H9 (cell line): Measurements from ENCODE around the gene SBK1. TPM values are rescaled to one million over a fixed set of nuclear protein-coding genes. Genes with fewer than 3 reads are reported as not detected.

Experiments used
- DNase-seq: peaks from one replicate; pipeline ENCODE4 v3.0.0-alpha.2; 2017
- H2AFZ ChIP-seq: one replicate; pipeline ENCODE4 v1.6.1; 2013; ENCODE audit warnings: mild to moderate bottlenecking, low read length, control low read depth, moderate library complexity
- H2AK5ac ChIP-seq: 2 replicates; pipeline ENCODE4 v1.6.1; 2013; ENCODE audit warnings: low read length, control low read depth, mixed read lengths; ENCODE audit not compliant: insufficient read length
- H2BK120ac ChIP-seq: one replicate; pipeline ENCODE4 v1.6.1; 2013; ENCODE audit warnings: low read depth, mild to moderate bottlenecking, low read length, control low read depth, inconsistent platforms; ENCODE audit not compliant: poor library complexity, severe bottlenecking
- H2BK12ac ChIP-seq: 2 replicates; pipeline ENCODE4 v1.6.1; 2013; ENCODE audit warnings: low read length, control low read depth, mixed read lengths, low read depth; ENCODE audit not compliant: insufficient read length
- H2BK15ac ChIP-seq: 2 replicates; pipeline ENCODE4 v1.6.1; 2013; ENCODE audit warnings: low read depth, low read length, control low read depth
- H2BK20ac ChIP-seq: one replicate; pipeline ENCODE4 v1.6.1; 2013; ENCODE audit warnings: low read depth, mild to moderate bottlenecking, low read length, control low read depth, inconsistent platforms; ENCODE audit not compliant: poor library complexity, severe bottlenecking
- H2BK5ac ChIP-seq: 2 replicates; pipeline ENCODE4 v1.6.1; 2013; ENCODE audit warnings: low read length, control low read depth, mixed read lengths; ENCODE audit not compliant: insufficient read length
- H3K14ac ChIP-seq: 2 replicates; pipeline ENCODE4 v1.6.1; 2013; ENCODE audit warnings: low read length, control low read depth; ENCODE audit not compliant: insufficient read depth
- H3K18ac ChIP-seq: 2 replicates; pipeline ENCODE4 v1.6.1; 2013; ENCODE audit warnings: low read depth, mild to moderate bottlenecking, mixed read lengths, low read length, control low read depth; ENCODE audit not compliant: insufficient read length
- H3K23ac ChIP-seq: 2 replicates; pipeline ENCODE4 v1.6.1; 2013; ENCODE audit warnings: low read length, control low read depth, mixed read lengths, low read depth; ENCODE audit not compliant: insufficient read length
- H3K23me2 ChIP-seq: 2 replicates; pipeline ENCODE4 v1.6.1; 2013; ENCODE audit warnings: low read depth, mild to moderate bottlenecking, mixed read lengths, low read length, control low read depth; ENCODE audit not compliant: insufficient read length, poor library complexity, severe bottlenecking
- H3K27ac ChIP-seq: 2 replicates; pipeline ENCODE4 v1.5.1; 2013; ENCODE audit warnings: low read length, control low read depth, mixed read lengths, low read depth; ENCODE audit not compliant: insufficient read length
- H3K27me3 ChIP-seq: 2 replicates; pipeline ENCODE4 v1.6.1; 2013; ENCODE audit warnings: low read length, control low read depth, inconsistent platforms; ENCODE audit not compliant: insufficient read depth
- H3K4ac ChIP-seq: 2 replicates; pipeline ENCODE4 v1.6.1; 2013; ENCODE audit warnings: low read depth, mild to moderate bottlenecking, control low read depth, inconsistent platforms, low read length, moderate library complexity
- H3K4me1 ChIP-seq: 2 replicates; pipeline ENCODE4 v1.6.1; 2013; ENCODE audit warnings: low read length, control low read depth, inconsistent platforms; ENCODE audit not compliant: insufficient read depth
- H3K4me2 ChIP-seq: 2 replicates; pipeline ENCODE4 v1.6.1; 2013; ENCODE audit warnings: low read length, control low read depth, mixed read lengths; ENCODE audit not compliant: insufficient read length, insufficient read depth
- H3K56ac ChIP-seq: 2 replicates; pipeline ENCODE4 v1.6.1; 2013; ENCODE audit warnings: low read depth, mild to moderate bottlenecking, mixed read lengths, low read length, control low read depth; ENCODE audit not compliant: insufficient read length
- H3K79me1 ChIP-seq: 2 replicates; pipeline ENCODE4 v1.6.1; 2013; ENCODE audit warnings: low read depth, mild to moderate bottlenecking, moderate library complexity, low read length, control low read depth, inconsistent platforms; ENCODE audit not compliant: insufficient read depth, poor library complexity, severe bottlenecking
- H3K79me2 ChIP-seq: 2 replicates; pipeline ENCODE4 v1.6.1; 2013; ENCODE audit warnings: low read length, control low read depth, inconsistent platforms; ENCODE audit not compliant: insufficient read depth
- H3K9ac ChIP-seq: 2 replicates; pipeline ENCODE4 v1.6.1; 2013; ENCODE audit warnings: low read length, control low read depth, mixed read lengths; ENCODE audit not compliant: insufficient read length; ENCODE audit errors: extremely low read depth
- H3K9me3 ChIP-seq: one replicate; pipeline ENCODE4 v1.6.1; 2013; ENCODE audit warnings: low read depth, low read length, inconsistent platforms; ENCODE audit not compliant: control insufficient read depth
- H3T11ph ChIP-seq: one replicate; pipeline ENCODE4 v1.6.1; 2013; ENCODE audit warnings: mild to moderate bottlenecking, low read length, control low read depth, inconsistent platforms
- H4K20me1 ChIP-seq: one replicate; pipeline ENCODE4 v1.6.1; 2013; ENCODE audit not compliant: control insufficient read depth, insufficient read length, insufficient read depth
- H4K5ac ChIP-seq: 2 replicates; pipeline ENCODE4 v1.6.1; 2013; ENCODE audit warnings: low read depth, mild to moderate bottlenecking, mixed read lengths, low read length, control low read depth; ENCODE audit not compliant: insufficient read length
- H4K8ac ChIP-seq: replicated peaks from 2 replicates; pipeline ENCODE4 v1.6.1; 2013; ENCODE audit warnings: low read length, control low read depth, mixed read lengths, low read depth; ENCODE audit not compliant: insufficient read length
- H4K91ac ChIP-seq: 2 replicates; pipeline ENCODE4 v1.6.1; 2013; ENCODE audit warnings: low read depth, mild to moderate bottlenecking, moderate library complexity, mixed read lengths, low read length, control low read depth; ENCODE audit not compliant: insufficient read length
- H3K27ac Mint-ChIP-seq, 3 experiments: 2 replicates in 2 of 3; 3 replicates in 1 of 3; pipeline ENCODE4 v1.8.0; 2020 to 2021; ENCODE audit warnings: mixed read lengths in 3 of 3, mild to moderate bottlenecking in 1 of 3, moderate library complexity in 1 of 3
- H3K27me3 Mint-ChIP-seq: 2 replicates; pipeline ENCODE4 v1.8.0; 2021; ENCODE audit warnings: low read depth, mild to moderate bottlenecking, moderate library complexity, mixed read lengths
- H3K36me3 Mint-ChIP-seq, 3 experiments: 2 replicates in 2 of 3; 3 replicates in 1 of 3; pipeline ENCODE4 v1.8.0; 2020 to 2021; ENCODE audit warnings: low read depth in 3 of 3, mixed read lengths in 3 of 3; ENCODE audit not compliant: insufficient read depth in 1 of 3
- H3K4me1 Mint-ChIP-seq, 2 experiments: 2 replicates each; pipeline ENCODE4 v1.8.0; 2020; ENCODE audit warnings: mixed read lengths in 2 of 2
- H3K4me3 Mint-ChIP-seq, 2 experiments: 2 replicates in 1 of 2; 3 replicates in 1 of 2; pipeline ENCODE4 v1.8.0; 2020 to 2021; ENCODE audit warnings: mild to moderate bottlenecking in 2 of 2, mixed read lengths in 2 of 2, moderate library complexity in 1 of 2
- H3K9me3 Mint-ChIP-seq, 2 experiments: 2 replicates in 1 of 2; 3 replicates in 1 of 2; pipeline ENCODE4 v1.8.0; 2020; ENCODE audit warnings: mild to moderate bottlenecking in 2 of 2, mixed read lengths in 2 of 2, moderate library complexity in 1 of 2
- CTCF ChIP-seq: fragments of 200-600 bp; sonication (generic); conservative IDR thresholded peaks from 3 replicates; pipeline ENCODE4 v1.8.0; 2021; ENCODE audit warnings: antibody characterized with exemption, mild to moderate bottlenecking
- WGBS: extraction: QIAGEN DNeasy Blood & Tissue Kit; methylation state at CpG from one replicate; pipeline ENCODE4 v1.1.7; 2013; ENCODE audit warnings: missing lambda C conversion rate, low lambda C conversion rate, mixed read lengths; ENCODE audit not compliant: insufficient read length; ENCODE audit errors: extremely low coverage; 5-methylcytosine and 5-hydroxymethylcytosine counted together
- total RNA-seq: library from RNA; stranded (reverse); gene quantifications from 2 replicates; pipeline ENCODE4 v1.2.1, GENCODE V29; 2021

Gene SBK1
- total RNA-seq, 1 experiment from 2014 or later = 65.5 TPM

GRCh38 chr16:28318042-28318744 is 25.9 kb downstream of the SBK1 start:
- Mint-ChIP-seq H3K27ac (peak overlapping the region in 1 of 3 experiments; percentile 86; a peak in 2 of 7 replicates), H3K4me3 (no peak overlapping the region)

More at GRCh38 chr16:28318042-28318744, 25.9 kb downstream of the SBK1 start:
- H3K4me1 ChIP-seq = no peaks in the 10 kb centered on the region
- no CpG with 5 or more reads among the region's 9 CpGs for WGBS
- no peak for TF ChIP-seq CTCF
- Mint-ChIP-seq H3K4me1 (peaks cover 0 to 4% of the 10 kb centered on the region in 2 experiments; a peak in 2 of 4 replicates), H3K27me3 (no peaks in the 10 kb centered on the region), H3K36me3 (peaks cover 18 to 33% (median 32%) of the 10 kb centered on the region in 3 experiments), H3K9me3 (no peaks in the 10 kb centered on the region)
- H3K27ac ChIP-seq = no peak overlapping the region
- H4K20me1 ChIP-seq = no peaks in the 10 kb centered on the region
- H3K4ac ChIP-seq = no peak overlapping the region
- DNase-seq = no peak
- H3K9me3 ChIP-seq = no peaks in the 10 kb centered on the region
- no peak overlapping the region for H2AK5ac ChIP-seq
- H4K5ac ChIP-seq = no peak overlapping the region
- no peak overlapping the region for H4K91ac ChIP-seq
- H2BK12ac ChIP-seq = no peak overlapping the region
- H2BK5ac ChIP-seq = no peak overlapping the region
- no peak overlapping the region for H3K18ac ChIP-seq
- H2AFZ ChIP-seq = no peak overlapping the region
- H3K23me2 ChIP-seq = no peaks in the 10 kb centered on the region
- H3T11ph ChIP-seq = no peak overlapping the region
- no peak overlapping the region for H2BK15ac ChIP-seq
- H2BK120ac ChIP-seq = no peak overlapping the region
- H3K79me1 ChIP-seq = no peaks in the 10 kb centered on the region
- no peak overlapping the region for H3K23ac ChIP-seq
- no peak overlapping the region for H2BK20ac ChIP-seq
- H3K27me3 ChIP-seq = no peaks in the 10 kb centered on the region
- H3K79me2 ChIP-seq = no peaks in the 10 kb centered on the region
- H3K4me2 ChIP-seq = no peak overlapping the region
- H4K8ac ChIP-seq = no peak overlapping the region
- H3K9ac ChIP-seq = no peak overlapping the region
- H3K56ac ChIP-seq = no peak overlapping the region
- no peak overlapping the region for H3K14ac ChIP-seq
